Measurements from ENCODE around the gene IMMP2L. TPM values are rescaled to one million over a fixed set of nuclear protein-coding genes. Genes with fewer than 3 reads are reported as not detected.

Gene IMMP2L
- total and polyA plus RNA-seq, 2 of the 8 experiments (the other 6 are each of a cell fraction or from before 2014, with no cell fraction given): 2.3 to 10.1 TPM

- no peak overlapping the region for H2AK5ac ChIP-seq (ENCODE audit: low read depth, low read length)
- H3K79me2 ChIP-seq (ENCODE audit: control insufficient read depth in 1 of 2, insufficient read depth in 2 of 2, low read length in 2 of 2): no peaks in the 10 kb centered on the region
- H4K20me1 ChIP-seq (replicated peaks in 1 of 2; ENCODE audit: control insufficient read depth in 1 of 2, insufficient read depth in 2 of 2, low read length in 2 of 2): no peaks in the 10 kb centered on the region
- DNase-seq (ENCODE audit: low read depth in 1 of 2, low spot score in 2 of 2) (no peak), FAIRE-seq (no peak)
- no peaks in the 10 kb centered on the region for H3K23me2 ChIP-seq (ENCODE audit: low read depth, low read length)
- H3K4ac ChIP-seq (replicated peaks; ENCODE audit: insufficient read length, low read depth, low read length): no peak overlapping the region
- 100% methylated on average over 1 of the region's 1 CpG; no CpG with 5 or more reads in 1 of the 2 experiments for WGBS, 2 experiments (ENCODE audit: extremely low coverage in 1 of 2, insufficient coverage in 1 of 2, insufficient read length in 1 of 2, insufficient replicate concordance in 2 of 2, low coverage in 1 of 2, low lambda C conversion rate in 2 of 2, missing lambda C conversion rate in 1 of 2)
- H4K8ac ChIP-seq (ENCODE audit: extremely low read depth, insufficient read depth, low read length): no peak overlapping the region
- H3K4me2 ChIP-seq (ENCODE audit: insufficient read depth in 1 of 2, low read depth in 2 of 2, low read length in 2 of 2): no peak overlapping the region
- POLR2A ChIA-PET (ENCODE audit: partially characterized antibody): no interaction called here
- no peak overlapping the region for H3K56ac ChIP-seq (replicated peaks; ENCODE audit: insufficient read length, low read depth, low read length)
- H4K5ac ChIP-seq (ENCODE audit: insufficient read length, low read depth, low read length): no peak overlapping the region
- H3K79me1 ChIP-seq (ENCODE audit: low read depth, low read length): no peaks in the 10 kb centered on the region
- no peak overlapping the region for H2BK12ac ChIP-seq (ENCODE audit: low read depth, low read length)
- no peak overlapping the region for H3K27ac ChIP-seq (ENCODE audit: low read depth, low read length)
- no peaks in the 10 kb centered on the region for H3K9me3 ChIP-seq (ENCODE audit: insufficient read depth in 2 of 2, low read depth in 1 of 2, low read length in 1 of 2)
- H3K9ac ChIP-seq (replicated peaks in 1 of 4; ENCODE audit: extremely low read depth in 1 of 4, low read depth in 3 of 4, low read length in 3 of 4): no peak overlapping the region
- no peaks in the 10 kb centered on the region for H3K36me3 ChIP-seq (ENCODE audit: control insufficient read depth in 2 of 4, insufficient read depth in 4 of 4, low read length in 3 of 4)
- H3K14ac ChIP-seq (ENCODE audit: insufficient read length): no peak overlapping the region
- no peak overlapping the region for H2AFZ ChIP-seq (ENCODE audit: low read length)
- no peak overlapping the region for H2BK120ac ChIP-seq (replicated peaks; ENCODE audit: low read depth, low read length)
- H3K18ac ChIP-seq (ENCODE audit: extremely low read depth, low read length): no peak overlapping the region
- no peak for TF ChIP-seq CHD1 (IDR thresholded peaks at IDR 0.05; ENCODE audit: low read depth, low read length)
- TF ChIP-seq TAF7 (optimal IDR thresholded peaks at IDR 0.05; ENCODE audit: borderline replicate concordance, low read depth, low read length): no peak
- TF ChIP-seq POLR2AphosphoS5 (IDR thresholded peaks at IDR 0.05; ENCODE audit: low read depth, low read length): no peak
- TF ChIP-seq MAX (IDR thresholded peaks at IDR 0.05): no peak
- TF ChIP-seq ASH2L (IDR thresholded peaks at IDR 0.05; ENCODE audit: low read length): no peak
- no peak for TF ChIP-seq BCL11A (IDR thresholded peaks at IDR 0.05; ENCODE audit: low read depth in 2 of 2, low read length in 2 of 2)
- TF ChIP-seq EP300 (IDR thresholded peaks at IDR 0.05; ENCODE audit: borderline replicate concordance in 1 of 2, low read depth in 2 of 2, low read length in 2 of 2): no peak
- no peak for TF ChIP-seq RFX5 (IDR thresholded peaks at IDR 0.05; ENCODE audit: borderline replicate concordance, low read depth, low read length)
- TF ChIP-seq SUZ12 (IDR thresholded peaks at IDR 0.05; ENCODE audit: low read length): no peak
- no peak for TF ChIP-seq TAF1 (IDR thresholded peaks at IDR 0.05; ENCODE audit: low read depth, low read length)
- no peak for TF ChIP-seq SIRT6 (IDR thresholded peaks at IDR 0.05; ENCODE audit: low read length)
- H3K4me3 ChIP-seq (ENCODE audit: extremely low read depth in 1 of 4, insufficient read depth in 2 of 4, low read depth in 3 of 4, low read length in 4 of 4): no peak overlapping the region
- no peaks in the 10 kb centered on the region for H3K27me3 ChIP-seq (replicated peaks in 1 of 4; ENCODE audit: control insufficient read depth in 3 of 4, extremely low read depth in 1 of 4, insufficient read depth in 3 of 4, low read length in 3 of 4)
- no peak overlapping the region for H2BK15ac ChIP-seq (ENCODE audit: low read length)
- H2BK5ac ChIP-seq (ENCODE audit: low read depth, low read length): no peak overlapping the region
- no peak overlapping the region for H3K23ac ChIP-seq (ENCODE audit: insufficient read length)
- H3K4me1 ChIP-seq (replicated peaks in 1 of 4; ENCODE audit: control insufficient read depth in 3 of 4, insufficient read depth in 4 of 4, low read length in 3 of 4): no peaks in the 10 kb centered on the region
- CTCF ChIA-PET (ENCODE audit: partially characterized antibody): interaction anchor here (0.7 to 1.0 kb wide), 3 partner anchors 9 to 256 kb away, joined by 3 read pairs; no protein-coding TSS in a partner anchor
- H2BK20ac ChIP-seq (ENCODE audit: low read length): no peak overlapping the region
- no peak overlapping the region for H4K91ac ChIP-seq (replicated peaks; ENCODE audit: insufficient read length, low read length)
These were observed 86.9 kb downstream of the IMMP2L start for GRCh38 chr7:111475419-111475748.

All from H1 (cell line).